Measurements from ENCODE around the gene CMC1.

- TF ChIP-seq CTCF (IDR thresholded peaks at IDR 0.05; ENCODE audit: low read depth, low read length) = no peak
- TF ChIP-seq EZH2phosphoT487 (IDR thresholded peaks at IDR 0.05; ENCODE audit: low read depth) = no peak
Measured at GRCh38 chr3:28345690-28346089, 104.3 kb downstream of the CMC1 start.

All from OCI-LY3 (cell line).